HEK293 (cell line): ENCODE measurements around the gene ZBTB18.

ENCODE experiments used
- BCL11A ChIP-seq: fragments of 450-650 bp; formaldehyde crosslinking; IDR thresholded peaks from 2 replicates; pipeline ENCODE4 v1.5.1; 2016; ENCODE audit warnings: low read depth, missing biosample characterization, missing genetic modification characterization
- HOXA7 ChIP-seq: sonication (generic); formaldehyde crosslinking; IDR thresholded peaks from 2 replicates; pipeline ENCODE4 v1.8.1; 2022; ENCODE audit warnings: missing genetic modification reagents, borderline replicate concordance
- TCF7L2 ChIP-seq: IDR thresholded peaks from 2 replicates; pipeline ENCODE4 v1.6.1; 2011; ENCODE audit warnings: low read depth, mild to moderate bottlenecking, inconsistent platforms, low read length, moderate library complexity, borderline replicate concordance
- YY1 ChIP-seq: fragments of 450-650 bp; formaldehyde crosslinking; IDR thresholded peaks from 2 replicates; pipeline ENCODE4 v1.5.1; 2018; ENCODE audit warnings: missing biosample characterization, missing genetic modification characterization
- ZNF24 ChIP-seq: fragments of 450-650 bp; formaldehyde crosslinking; IDR thresholded peaks from 2 replicates; pipeline ENCODE4 v1.5.1; 2016; ENCODE audit warnings: missing biosample characterization, missing genetic modification characterization
- ZNF292 ChIP-seq: fragments of 450-650 bp; formaldehyde crosslinking; IDR thresholded peaks from 2 replicates; pipeline ENCODE4 v1.5.1; 2016; ENCODE audit warnings: low read depth, missing biosample characterization, missing genetic modification characterization, borderline replicate concordance
- ZNF350 ChIP-seq: fragments of 450-650 bp; formaldehyde crosslinking; IDR thresholded peaks from 2 replicates; pipeline ENCODE4 v1.5.0; 2017; ENCODE audit warnings: missing biosample characterization, mild to moderate bottlenecking, missing genetic modification characterization
- TF ChIP-seq, protein P1 (sequence below): fragments of 450-650 bp; formaldehyde crosslinking; IDR thresholded peaks from 2 replicates; pipeline ENCODE4 v1.5.1; 2016; ENCODE audit warnings: missing biosample characterization, missing genetic modification characterization
- TF ChIP-seq, protein P2 (sequence below): fragments of 450-650 bp; formaldehyde crosslinking; IDR thresholded peaks from 2 replicates; pipeline ENCODE4 v1.5.1; 2017; ENCODE audit warnings: missing biosample characterization, missing genetic modification characterization
- TF ChIP-seq, protein P3 (sequence below): fragments of 450-650 bp; formaldehyde crosslinking; IDR thresholded peaks from 2 replicates; pipeline ENCODE4 v1.5.1; 2016; ENCODE audit warnings: missing biosample characterization, missing genetic modification characterization

DNA sequence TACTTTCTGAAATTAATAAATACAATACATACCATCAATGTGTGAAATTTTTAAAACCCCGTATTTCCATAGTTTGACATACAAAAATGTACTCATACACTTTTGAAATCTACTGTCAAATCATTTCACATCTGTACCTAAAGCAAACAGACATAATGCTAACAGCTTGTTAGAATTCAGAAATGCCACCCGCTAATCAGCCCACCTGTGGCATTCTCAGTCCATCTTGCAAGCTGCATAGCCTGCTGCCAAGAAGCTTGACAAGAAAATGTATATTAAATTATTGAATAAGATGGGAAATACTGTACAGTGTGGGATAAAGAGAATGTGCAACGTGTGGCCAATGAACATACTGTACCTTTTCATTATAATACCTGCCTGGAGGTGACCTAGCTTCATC, 55.1 kb downstream of the ZBTB18 start:
- no peak for TF ChIP-seq TCF7L2
- TF ChIP-seq ZNF292 (tag by site-specific recombination) = no peak
- TF ChIP-seq HOXA7 = no peak
- TF ChIP-seq, protein P1, sequence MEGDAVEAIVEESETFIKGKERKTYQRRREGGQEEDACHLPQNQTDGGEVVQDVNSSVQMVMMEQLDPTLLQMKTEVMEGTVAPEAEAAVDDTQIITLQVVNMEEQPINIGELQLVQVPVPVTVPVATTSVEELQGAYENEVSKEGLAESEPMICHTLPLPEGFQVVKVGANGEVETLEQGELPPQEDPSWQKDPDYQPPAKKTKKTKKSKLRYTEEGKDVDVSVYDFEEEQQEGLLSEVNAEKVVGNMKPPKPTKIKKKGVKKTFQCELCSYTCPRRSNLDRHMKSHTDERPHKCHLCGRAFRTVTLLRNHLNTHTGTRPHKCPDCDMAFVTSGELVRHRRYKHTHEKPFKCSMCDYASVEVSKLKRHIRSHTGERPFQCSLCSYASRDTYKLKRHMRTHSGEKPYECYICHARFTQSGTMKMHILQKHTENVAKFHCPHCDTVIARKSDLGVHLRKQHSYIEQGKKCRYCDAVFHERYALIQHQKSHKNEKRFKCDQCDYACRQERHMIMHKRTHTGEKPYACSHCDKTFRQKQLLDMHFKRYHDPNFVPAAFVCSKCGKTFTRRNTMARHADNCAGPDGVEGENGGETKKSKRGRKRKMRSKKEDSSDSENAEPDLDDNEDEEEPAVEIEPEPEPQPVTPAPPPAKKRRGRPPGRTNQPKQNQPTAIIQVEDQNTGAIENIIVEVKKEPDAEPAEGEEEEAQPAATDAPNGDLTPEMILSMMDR (tag by site-specific recombination) = no peak
- no peak for TF ChIP-seq BCL11A (tag by site-specific recombination)
- TF ChIP-seq, protein P2, sequence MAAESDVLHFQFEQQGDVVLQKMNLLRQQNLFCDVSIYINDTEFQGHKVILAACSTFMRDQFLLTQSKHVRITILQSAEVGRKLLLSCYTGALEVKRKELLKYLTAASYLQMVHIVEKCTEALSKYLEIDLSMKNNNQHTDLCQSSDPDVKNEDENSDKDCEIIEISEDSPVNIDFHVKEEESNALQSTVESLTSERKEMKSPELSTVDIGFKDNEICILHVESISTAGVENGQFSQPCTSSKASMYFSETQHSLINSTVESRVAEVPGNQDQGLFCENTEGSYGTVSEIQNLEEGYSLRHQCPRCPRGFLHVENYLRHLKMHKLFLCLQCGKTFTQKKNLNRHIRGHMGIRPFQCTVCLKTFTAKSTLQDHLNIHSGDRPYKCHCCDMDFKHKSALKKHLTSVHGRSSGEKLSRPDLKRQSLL (tag by site-specific recombination) = no peak
- no peak for TF ChIP-seq ZNF24
- TF ChIP-seq YY1 (tag by site-specific recombination) = no peak
- no peak for TF ChIP-seq ZNF350 (tag by site-specific recombination)
- TF ChIP-seq, protein P3, sequence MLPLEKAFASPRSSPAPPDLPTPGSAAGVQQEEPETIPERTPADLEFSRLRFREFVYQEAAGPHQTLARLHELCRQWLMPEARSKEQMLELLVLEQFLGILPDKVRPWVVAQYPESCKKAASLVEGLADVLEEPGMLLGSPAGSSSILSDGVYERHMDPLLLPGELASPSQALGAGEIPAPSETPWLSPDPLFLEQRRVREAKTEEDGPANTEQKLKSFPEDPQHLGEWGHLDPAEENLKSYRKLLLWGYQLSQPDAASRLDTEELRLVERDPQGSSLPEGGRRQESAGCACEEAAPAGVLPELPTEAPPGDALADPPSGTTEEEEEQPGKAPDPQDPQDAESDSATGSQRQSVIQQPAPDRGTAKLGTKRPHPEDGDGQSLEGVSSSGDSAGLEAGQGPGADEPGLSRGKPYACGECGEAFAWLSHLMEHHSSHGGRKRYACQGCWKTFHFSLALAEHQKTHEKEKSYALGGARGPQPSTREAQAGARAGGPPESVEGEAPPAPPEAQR (tag by site-specific recombination) = no peak
